ENCODE results near the gene BTRC. TPM values are rescaled to one million over a fixed set of nuclear protein-coding genes. Genes with fewer than 3 reads are reported as not detected.

Gene BTRC
- total RNA-seq, 4 donors from 2014 or later: 9.7 to 16.8 (median 10.7) TPM

- no peak for TF ChIP-seq CTCF (IDR thresholded peaks at IDR 0.05; ENCODE audit: low read depth)
Observed at GRCh38 chr10:101482568-101482967, 128.6 kb downstream of the BTRC start.

GRCh38 chr10:101484175-101484745 lies 130.3 kb downstream of the BTRC start:
- no peak for TF ChIP-seq CTCF (IDR thresholded peaks at IDR 0.05; ENCODE audit: low read depth)

- no peak for TF ChIP-seq CTCF (IDR thresholded peaks at IDR 0.05; ENCODE audit: low read depth)
Observed at GRCh38 chr10:101485207-101485606, 131.2 kb downstream of the BTRC start.

- TF ChIP-seq CTCF (IDR thresholded peaks at IDR 0.05; ENCODE audit: low read depth): no peak
Observed at GRCh38 chr10:101485681-101486554, 132.0 kb downstream of the BTRC start.

- no peak for TF ChIP-seq CTCF (IDR thresholded peaks at IDR 0.05; ENCODE audit: low read depth)
Observed at GRCh38 chr10:101487399-101487798, 133.4 kb downstream of the BTRC start.

GRCh38 chr10:101489355-101489754 lies 135.4 kb downstream of the BTRC start:
- TF ChIP-seq CTCF (IDR thresholded peaks at IDR 0.05; ENCODE audit: low read depth): no peak

GRCh38 chr10:101490026-101490425 lies 136.1 kb downstream of the BTRC start:
- TF ChIP-seq CTCF (IDR thresholded peaks at IDR 0.05; ENCODE audit: low read depth): no peak

Data from subcutaneous adipose tissue (tissue), 4 donors.